ENCODE results near the gene PLEKHA6. TPM values are rescaled to one million over a fixed set of nuclear protein-coding genes. Genes with fewer than 3 reads are reported as not detected.

PLEKHA6 gene
- polyA plus RNA-seq, 3 donors, result 0.08 TPM; not detected in 1

- DNase-seq, result no peak
- H3K4me1 Mint-ChIP-seq, result peaks cover 8% of the 10 kb centered on the region
- TF ChIP-seq CTCF (IDR thresholded peaks at IDR 0.05), result no peak
- Histone ChIP-seq H2AFZ (ENCODE audit: insufficient read depth, low read depth, low read length, poor library complexity, severe bottlenecking) (no peak overlapping the region), H3K36me3 (replicated peaks in 1 of 2; ENCODE audit: control insufficient read depth in 1 of 2, insufficient read depth in 2 of 2, low read length in 2 of 2) (no peaks in the 10 kb centered on the region), H3K9ac (ENCODE audit: insufficient read depth, low read length, poor library complexity, severe bottlenecking) (no peak overlapping the region), H3K4me3 (replicated peaks in 1 of 3; ENCODE audit: low read depth in 2 of 3, low read length in 3 of 3) (no peak overlapping the region), H3K9me3 (replicated peaks in 1 of 2; ENCODE audit: control insufficient read depth in 1 of 2, insufficient read depth in 1 of 2, low read length in 2 of 2) (no peaks in the 10 kb centered on the region), H3K27ac (ENCODE audit: low read depth in 1 of 2, low read length in 2 of 2) (no peak overlapping the region), H3K4me1 (ENCODE audit: control insufficient read depth in 1 of 2, insufficient read depth in 2 of 2, low read length in 2 of 2) (peaks cover 7 to 8% of the 10 kb centered on the region in 2 donors), H3K27me3 (ENCODE audit: control insufficient read depth in 2 of 2, insufficient read depth in 2 of 2, low read length in 2 of 2) (peaks cover 0 to 5% of the 10 kb centered on the region in 2 donors), H3K79me2 (ENCODE audit: insufficient read depth, low read length) (no peaks in the 10 kb centered on the region), H3K4me2 (replicated peaks; ENCODE audit: extremely low read depth, low read length, poor library complexity, severe bottlenecking) (no peak overlapping the region), H4K20me1 (ENCODE audit: insufficient read depth, low read length) (no peaks in the 10 kb centered on the region)
- no peak overlapping the region for H3K27ac Mint-ChIP-seq
- 90% methylated on average over 7 of the region's 7 CpGs for WGBS (ENCODE audit: insufficient coverage)
- intact Hi-C loops (cut with micrococcal nuclease), result no loop called here
- peaks cover 11 to 14% (median 11%) of the 10 kb centered on the region in 3 donors for H3K27me3 Mint-ChIP-seq (ENCODE audit: low read depth in 3 of 3)
- no peaks in the 10 kb centered on the region for H3K36me3 Mint-ChIP-seq
- H3K9me3 Mint-ChIP-seq, result no peaks in the 10 kb centered on the region
- H3K4me3 Mint-ChIP-seq, result no peak overlapping the region
Measured at GRCh38 chr1:204211046-204211445, 148.7 kb downstream of the PLEKHA6 start.

GRCh38 chr1:204207136-204207616 is 152.6 kb downstream of the PLEKHA6 start:
- WGBS (ENCODE audit: insufficient coverage), result 30% methylated on average over 11 of the region's 13 CpGs
- no peaks in the 10 kb centered on the region for H3K36me3 Mint-ChIP-seq

More at GRCh38 chr1:204207136-204207616, 152.6 kb downstream of the PLEKHA6 start:
- peak overlapping the region; percentile 26 for H2AFZ ChIP-seq (ENCODE audit: insufficient read depth, low read depth, low read length, poor library complexity, severe bottlenecking)
- no peak overlapping the region for H3K4me2 ChIP-seq (replicated peaks; ENCODE audit: extremely low read depth, low read length, poor library complexity, severe bottlenecking)
- TF ChIP-seq CTCF (IDR thresholded peaks at IDR 0.05), result peak; percentile 95
- H3K79me2 ChIP-seq (ENCODE audit: insufficient read depth, low read length), result no peaks in the 10 kb centered on the region
- no peak overlapping the region for H3K27ac ChIP-seq (ENCODE audit: low read depth in 1 of 2, low read length in 2 of 2)
- H3K9me3 ChIP-seq (replicated peaks in 1 of 2; ENCODE audit: control insufficient read depth in 1 of 2, insufficient read depth in 1 of 2, low read length in 2 of 2), result no peaks in the 10 kb centered on the region
- Mint-ChIP-seq H3K27me3 (ENCODE audit: low read depth in 3 of 3) (peaks cover 9 to 24% (median 18%) of the 10 kb centered on the region in 3 donors), H3K27ac (no peak overlapping the region), H3K9me3 (no peaks in the 10 kb centered on the region), H3K4me3 (no peak overlapping the region), H3K4me1 (no peaks in the 10 kb centered on the region)
- peak; percentile 23 to 47 (median 34) for DNase-seq
- H3K4me1 ChIP-seq (ENCODE audit: control insufficient read depth in 1 of 2, insufficient read depth in 2 of 2, low read length in 2 of 2), result no peaks in the 10 kb centered on the region
- H4K20me1 ChIP-seq (ENCODE audit: insufficient read depth, low read length), result no peaks in the 10 kb centered on the region
- no peaks in the 10 kb centered on the region for H3K36me3 ChIP-seq (replicated peaks in 1 of 2; ENCODE audit: control insufficient read depth in 1 of 2, insufficient read depth in 2 of 2, low read length in 2 of 2)
- intact Hi-C loops (cut with micrococcal nuclease), result loop anchor here in 1 of 2 donors (2.0 kb wide), 1 partner anchor 44 kb away; no protein-coding TSS in a partner anchor
- no peaks in the 10 kb centered on the region for H3K27me3 ChIP-seq (ENCODE audit: control insufficient read depth in 2 of 2, insufficient read depth in 2 of 2, low read length in 2 of 2)
- no peak overlapping the region for H3K4me3 ChIP-seq (replicated peaks in 1 of 3; ENCODE audit: low read depth in 2 of 3, low read length in 3 of 3)
- H3K9ac ChIP-seq (ENCODE audit: insufficient read depth, low read length, poor library complexity, severe bottlenecking), result no peak overlapping the region

Measured in CD14-positive monocyte (primary cell).